Endothelial cell of umbilical vein (primary cell): ENCODE data around the gene EID3. TPM values are rescaled to one million over a fixed set of nuclear protein-coding genes. Genes with fewer than 3 reads are reported as not detected.

Experiments used
- BruUV-seq: library from RNA; stranded (reverse); fragments of 400-500 nt; replicated peaks from 2 replicates; lab custom pipeline; 2021; lab: Mats Ljungman, UMichigan
- CTCF ChIA-PET: fragments of 300-600, 350-600 bp; sonication (Branson Sonifier 250); formaldehyde crosslinking; loops from one replicate; lab custom pipeline; 2021; ENCODE audit warnings: antibody characterized with exemption, inconsistent platforms; lab: Charles Lee
- POLR2A ChIA-PET: fragments of 300-600, 350-600 bp; sonication (Branson Sonifier 250); formaldehyde crosslinking; loops from one replicate; lab custom pipeline; 2021; ENCODE audit warnings: antibody characterized with exemption, inconsistent platforms; lab: Charles Lee
- DNase-seq: peaks from one replicate; pipeline ENCODE4 v3.0.0-alpha.2; 2011; ENCODE audit warnings: low read depth, low spot score
- FAIRE-seq: peaks from 2 replicates; lab custom pipeline; 2011; peaks lifted over from hg19 to GRCh38; lab: Jason Lieb, UNC
- H2AFZ ChIP-seq: 2 replicates; pipeline ENCODE4 v1.6.0; 2012; ENCODE audit warnings: low read depth, low read length, control low read depth, inconsistent platforms
- H3K27ac ChIP-seq: 2 replicates; pipeline ENCODE4 v1.5.1; 2011; ENCODE audit warnings: low read depth, mild to moderate bottlenecking, control low read depth, low read length, moderate library complexity; ENCODE audit not compliant: insufficient read depth
- H3K27me3 ChIP-seq, 2 experiments: 2 replicates each; pipeline versions ENCODE4 v1.6.0 to v1.6.1; 2011; ENCODE audit warnings: low read length in 2 of 2, mixed read lengths in 1 of 2; ENCODE audit not compliant: control insufficient read depth in 2 of 2, insufficient read depth in 2 of 2
- H3K36me3 ChIP-seq, 2 experiments: 2 replicates in 1 of 2; 3 replicates in 1 of 2; pipeline ENCODE4 v1.5.1; 2011; ENCODE audit warnings: low read length in 2 of 2, mild to moderate bottlenecking in 1 of 2, moderate library complexity in 1 of 2; ENCODE audit not compliant: control insufficient read depth in 2 of 2, insufficient read depth in 2 of 2; ENCODE audit errors: extremely low read depth in 1 of 2
- H3K4me1 ChIP-seq: 3 replicates; pipeline ENCODE4 v1.5.1; 2011; ENCODE audit warnings: mild to moderate bottlenecking, low read length; ENCODE audit not compliant: control insufficient read depth, insufficient read depth; ENCODE audit errors: extremely low read depth
- H3K4me2 ChIP-seq: 2 replicates; pipeline ENCODE4 v1.6.1; 2011; ENCODE audit warnings: low read length, control low read depth, mixed read lengths; ENCODE audit not compliant: insufficient read depth
- H3K4me3 ChIP-seq, 3 experiments: fragments of 200-600 bp in 1 of 3; sonication (generic), shearing (Covaris generic) in 1 of 3; replicated peaks in 1 of 3; 2 replicates each; pipeline ENCODE4 v1.5.1; 2011 to 2016; ENCODE audit warnings: control low read depth in 3 of 3, low read length in 3 of 3, mild to moderate bottlenecking in 2 of 3, inconsistent platforms in 1 of 3, low read depth in 1 of 3, moderate library complexity in 1 of 3; ENCODE audit not compliant: insufficient read depth in 1 of 3
- H3K79me2 ChIP-seq: 2 replicates; pipeline ENCODE4 v1.6.0; 2012; ENCODE audit warnings: low read length, inconsistent platforms; ENCODE audit not compliant: control insufficient read depth, insufficient read depth
- H3K9ac ChIP-seq: replicated peaks from 2 replicates; pipeline ENCODE3; 2011; ENCODE audit warnings: low read length, control low read depth; ENCODE audit not compliant: insufficient read depth; ENCODE audit errors: extremely low read depth
- H3K9me1 ChIP-seq: replicated peaks from 3 replicates; pipeline ENCODE4 v1.6.0; 2011; ENCODE audit warnings: mild to moderate bottlenecking, low read length; ENCODE audit not compliant: control insufficient read depth, insufficient read depth; ENCODE audit errors: extremely low read depth
- H3K9me3 ChIP-seq: replicated peaks from 2 replicates; pipeline ENCODE4 v1.5.1; 2012; ENCODE audit warnings: low read length, inconsistent platforms; ENCODE audit not compliant: control insufficient read depth, insufficient read depth
- H4K20me1 ChIP-seq: replicated peaks from 2 replicates; pipeline ENCODE3; 2011; ENCODE audit warnings: mild to moderate bottlenecking, low read length; ENCODE audit not compliant: control insufficient read depth, insufficient read depth; ENCODE audit errors: extremely low read depth
- FOS ChIP-seq: IDR thresholded peaks from 2 replicates; pipeline ENCODE4 v1.6.1; 2011; ENCODE audit warnings: mild to moderate bottlenecking, low read length, moderate library complexity, borderline replicate concordance; ENCODE audit not compliant: insufficient read depth
- GATA2 ChIP-seq: IDR thresholded peaks from 2 replicates; pipeline ENCODE4 v1.7.0; 2011; ENCODE audit warnings: low read depth, mild to moderate bottlenecking, moderate library complexity, mixed read lengths, low read length; ENCODE audit not compliant: insufficient read length, insufficient read depth
- JUN ChIP-seq: IDR thresholded peaks from 2 replicates; pipeline ENCODE4 v1.6.1; 2011; ENCODE audit warnings: borderline replicate concordance, low read depth; ENCODE audit not compliant: insufficient read length, insufficient read depth
- MYC ChIP-seq: IDR thresholded peaks from one replicate; pipeline ENCODE4 v1.6.1; 2011; ENCODE audit warnings: mild to moderate bottlenecking, low read depth, low read length
- POLR2A ChIP-seq: IDR thresholded peaks from 2 replicates; pipeline ENCODE4 v1.6.1; 2012; ENCODE audit warnings: low read depth, mild to moderate bottlenecking, control low read depth, low read length
- POLR2AphosphoS5 ChIP-seq: IDR thresholded peaks from 2 replicates; pipeline ENCODE4 v1.6.1; 2012; ENCODE audit warnings: low read depth, mild to moderate bottlenecking, control low read depth, low read length, moderate library complexity; ENCODE audit not compliant: insufficient read depth
- dilution Hi-C: fragments of 300-500 bp; cut with MboI; formaldehyde crosslinking; loops from one replicate; pipeline ENCODE4 v1.15.0; 2019; ENCODE audit warnings: low sequenced_read_pairs; ENCODE audit not compliant: extremely low pct_ligation_motif_present
- intact Hi-C: fragments of 100-400 bp; cut with micrococcal nuclease; formaldehyde crosslinking; loops from one replicate; pipeline ENCODE4 v1.10.0; 2022
- polyA plus RNA-seq, 4 experiments: library from polyadenylated mRNA; depleted of rRNA in 3 of 4; stranded (reverse) in 3 of 4; unstranded in 1 of 4; fragments of >200 nt; gene quantifications; 2 replicates each; pipeline versions ENCODE4 v1.2.1 to v1.2.3, GENCODE V29; 2011 to 2012; ENCODE audit warnings: missing spikeins in 1 of 4
- total RNA-seq: library from RNA; stranded (reverse); gene quantifications from 2 replicates; pipeline ENCODE4 v1.2.3, GENCODE V29; 2021
- TF ChIP-seq, protein P1 (sequence below): IDR thresholded peaks from 2 replicates; pipeline ENCODE4 v1.6.1; 2011; ENCODE audit not compliant: insufficient read depth, insufficient read length
- TF ChIP-seq, protein P2 (sequence below), 2 donors: IDR thresholded peaks; 1 replicate in 1 of 2; 2 replicates in 1 of 2; pipeline ENCODE4 v1.5.1; 2011; ENCODE audit warnings: low read length in 2 of 2, mild to moderate bottlenecking in 2 of 2, moderate library complexity in 2 of 2, control low read depth in 1 of 2, inconsistent platforms in 1 of 2, low read depth in 1 of 2; ENCODE audit not compliant: insufficient read depth in 1 of 2; ENCODE audit errors: extremely low read depth in 1 of 2

The EID3 gene
- total and polyA plus RNA-seq, 2 donors (not counting 3 experiments of a cell fraction or from before 2014, with no cell fraction given) = 1.5 to 14.5 TPM

DNA sequence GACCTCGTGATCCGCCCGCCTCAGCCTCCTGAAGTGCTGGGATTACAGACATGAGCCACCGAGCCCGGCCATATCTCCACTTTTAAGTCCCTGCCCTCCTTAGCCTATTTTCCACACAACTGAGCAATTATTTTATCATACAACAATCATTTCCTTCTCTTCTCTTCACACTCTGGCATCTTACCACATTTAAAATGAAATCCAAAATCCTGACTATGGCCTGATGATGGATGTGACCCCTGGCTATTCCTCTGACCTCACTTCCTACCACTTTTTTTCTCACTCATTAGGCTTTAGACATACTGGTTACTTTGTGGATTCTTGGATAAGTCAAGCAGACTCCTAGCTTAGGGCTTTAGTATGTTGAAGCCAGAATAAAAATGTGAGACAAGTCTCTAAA lies 21.9 kb upstream of the EID3 start:
- DNase-seq = no peak
- no peak for FAIRE-seq
- no peaks in the 10 kb centered on the region for H3K9me3 ChIP-seq
- TF ChIP-seq POLR2AphosphoS5 (no peak), POLR2A (no peak), FOS (no peak), JUN (no peak), MYC (no peak), GATA2 (no peak)
- TF ChIP-seq, protein P1, sequence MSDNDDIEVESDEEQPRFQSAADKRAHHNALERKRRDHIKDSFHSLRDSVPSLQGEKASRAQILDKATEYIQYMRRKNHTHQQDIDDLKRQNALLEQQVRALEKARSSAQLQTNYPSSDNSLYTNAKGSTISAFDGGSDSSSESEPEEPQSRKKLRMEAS = no peak
- TF ChIP-seq, protein P2, sequence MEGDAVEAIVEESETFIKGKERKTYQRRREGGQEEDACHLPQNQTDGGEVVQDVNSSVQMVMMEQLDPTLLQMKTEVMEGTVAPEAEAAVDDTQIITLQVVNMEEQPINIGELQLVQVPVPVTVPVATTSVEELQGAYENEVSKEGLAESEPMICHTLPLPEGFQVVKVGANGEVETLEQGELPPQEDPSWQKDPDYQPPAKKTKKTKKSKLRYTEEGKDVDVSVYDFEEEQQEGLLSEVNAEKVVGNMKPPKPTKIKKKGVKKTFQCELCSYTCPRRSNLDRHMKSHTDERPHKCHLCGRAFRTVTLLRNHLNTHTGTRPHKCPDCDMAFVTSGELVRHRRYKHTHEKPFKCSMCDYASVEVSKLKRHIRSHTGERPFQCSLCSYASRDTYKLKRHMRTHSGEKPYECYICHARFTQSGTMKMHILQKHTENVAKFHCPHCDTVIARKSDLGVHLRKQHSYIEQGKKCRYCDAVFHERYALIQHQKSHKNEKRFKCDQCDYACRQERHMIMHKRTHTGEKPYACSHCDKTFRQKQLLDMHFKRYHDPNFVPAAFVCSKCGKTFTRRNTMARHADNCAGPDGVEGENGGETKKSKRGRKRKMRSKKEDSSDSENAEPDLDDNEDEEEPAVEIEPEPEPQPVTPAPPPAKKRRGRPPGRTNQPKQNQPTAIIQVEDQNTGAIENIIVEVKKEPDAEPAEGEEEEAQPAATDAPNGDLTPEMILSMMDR (IDR thresholded peaks at IDR 0.05; ENCODE audit: extremely low read depth in 1 of 2, insufficient read depth in 1 of 2, low read depth in 1 of 2, low read length in 2 of 2) = no peak
- H3K27ac ChIP-seq = no peak overlapping the region
- ChIA-PET POLR2A (interaction anchor here (1.2 kb wide), 2 partner anchors 11 to 62 kb away, joined by 7 read pairs; no protein-coding TSS in a partner anchor), CTCF (interaction anchor here (0.9 to 2.1 kb wide), 3 partner anchors 11 to 62 kb away, joined by 4 to 14 read pairs (median 5); no protein-coding TSS in a partner anchor)
- intact Hi-C loops = loop anchor here (10.0 kb wide), 1 partner anchor 173 kb away; the partner anchor contains the start of gene CHST11
- H4K20me1 ChIP-seq = no peaks in the 10 kb centered on the region
- H3K36me3 ChIP-seq = no peaks in the 10 kb centered on the region
- no peaks in the 10 kb centered on the region for H3K27me3 ChIP-seq
- no peaks in the 10 kb centered on the region for H3K9me1 ChIP-seq
- no peaks in the 10 kb centered on the region for H3K79me2 ChIP-seq
- H2AFZ ChIP-seq = no peak overlapping the region
- peaks cover 57% of the 10 kb centered on the region for H3K4me1 ChIP-seq
- H3K9ac ChIP-seq = no peak overlapping the region
- peak overlapping the region; percentile 2 for H3K4me2 ChIP-seq
- dilution Hi-C loops = no loop called here
- BruUV-seq = no TSS peak
- H3K4me3 ChIP-seq = no peak overlapping the region
